Endodermal cell (in vitro differentiated cells): ENCODE results near the gene RBM4B. TPM values are rescaled to one million over a fixed set of nuclear protein-coding genes. Genes with fewer than 3 reads are reported as not detected.

Experiments
- DNase-seq: peaks from one replicate; pipeline ENCODE4 v3.0.0-alpha.2; 2017
- H3K27ac ChIP-seq: 2 replicates; pipeline ENCODE4 v1.5.1; 2013; ENCODE audit warnings: mild to moderate bottlenecking, low read depth, low read length, moderate library complexity
- H3K27me3 ChIP-seq: 2 replicates; pipeline ENCODE4 v1.6.1; 2013; ENCODE audit warnings: mild to moderate bottlenecking, low read length, moderate library complexity; ENCODE audit not compliant: insufficient read depth, control insufficient read depth, poor library complexity, severe bottlenecking
- H3K36me3 ChIP-seq: 2 replicates; pipeline ENCODE4 v1.7.0; 2013; ENCODE audit warnings: mild to moderate bottlenecking, low read length, moderate library complexity; ENCODE audit not compliant: control insufficient read depth, insufficient read depth
- H3K4me1 ChIP-seq: one replicate; pipeline ENCODE4 v1.7.0; 2013; ENCODE audit warnings: low read length; ENCODE audit not compliant: control insufficient read depth, insufficient read depth
- H3K4me3 ChIP-seq: 2 replicates; pipeline ENCODE4 v1.5.1; 2013; ENCODE audit warnings: mild to moderate bottlenecking, low read length, moderate library complexity
- H3K9ac ChIP-seq: 2 replicates; pipeline ENCODE4 v1.6.1; 2013; ENCODE audit warnings: mild to moderate bottlenecking, low read length, moderate library complexity; ENCODE audit not compliant: poor library complexity, severe bottlenecking; ENCODE audit errors: extremely low read depth
- H3K9me3 ChIP-seq: 2 replicates; pipeline ENCODE4 v1.6.1; 2013; ENCODE audit warnings: mild to moderate bottlenecking, low read length, moderate library complexity; ENCODE audit not compliant: control insufficient read depth
- H3K27ac Mint-ChIP-seq: 2 replicates; pipeline ENCODE4 v1.8.0; 2020; ENCODE audit warnings: mixed read lengths
- H3K27me3 Mint-ChIP-seq: 2 replicates; pipeline ENCODE4 v1.8.0; 2021; ENCODE audit warnings: mild to moderate bottlenecking, mixed read lengths; ENCODE audit not compliant: insufficient read depth
- H3K36me3 Mint-ChIP-seq: 2 replicates; pipeline ENCODE4 v1.8.0; 2020; ENCODE audit warnings: low read depth, mixed read lengths
- H3K4me1 Mint-ChIP-seq: 2 replicates; pipeline ENCODE4 v1.8.0; 2020; ENCODE audit warnings: mixed read lengths
- H3K4me3 Mint-ChIP-seq: 2 replicates; pipeline ENCODE4 v1.8.0; 2020; ENCODE audit warnings: mild to moderate bottlenecking, moderate library complexity, mixed read lengths
- H3K9me3 Mint-ChIP-seq: 2 replicates; pipeline ENCODE4 v1.8.0; 2020; ENCODE audit warnings: mild to moderate bottlenecking, mixed read lengths
- WGBS, 2 experiments: methylation state at CpG; one replicate each; pipeline versions ENCODE4 v1.1.5 to v1.1.7; 2013; ENCODE audit warnings: missing lambda C conversion rate in 2 of 2, mixed read lengths in 1 of 2; ENCODE audit not compliant: insufficient coverage in 1 of 2, insufficient read length in 1 of 2; 5-methylcytosine and 5-hydroxymethylcytosine counted together
- total RNA-seq, 2 donors: library from RNA; stranded (reverse); fragmentation: NEBNext Ultra II Directional in 1 of 2; extraction: Animal tissue kit (Norgen Biotek cat#: 25700) in 1 of 2; gene quantifications; 2 replicates in 1 of 2; 3 replicates in 1 of 2; pipeline ENCODE4 v1.2.1, GENCODE V29; 2021
- TF ChIP-seq, protein P1 (sequence below): fragments of 200-600 bp; sonication (generic); conservative IDR thresholded peaks from 2 replicates; pipeline ENCODE4 v1.5.0; 2021; ENCODE audit warnings: antibody characterized with exemption, mild to moderate bottlenecking

RBM4B gene
- total RNA-seq, 2 donors from 2014 or later, result 23.3 to 28.5 TPM

DNA sequence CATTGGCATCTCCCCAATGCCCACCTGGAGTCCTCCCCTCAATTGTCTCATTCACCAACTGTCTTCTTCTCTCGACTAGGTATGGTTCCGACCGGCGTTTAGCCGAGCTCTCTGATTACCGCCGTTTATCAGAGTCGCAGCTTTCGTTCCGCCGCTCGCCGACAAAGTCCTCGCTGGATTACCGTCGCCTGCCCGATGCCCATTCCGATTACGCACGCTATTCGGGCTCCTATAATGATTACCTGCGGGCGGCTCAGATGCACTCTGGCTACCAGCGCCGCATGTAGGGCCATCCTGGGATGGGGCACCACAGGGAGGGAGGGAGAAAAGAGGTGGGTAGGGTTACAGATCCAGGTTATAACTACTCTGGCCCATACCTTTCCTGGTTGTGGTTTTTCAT lies 51.3 kb downstream of the RBM4B start:
- H3K4me1 ChIP-seq, result peaks cover 6% of the 10 kb centered on the region
- DNase-seq, result no peak
- no peak overlapping the region for H3K9ac ChIP-seq
- no peak overlapping the region for H3K4me3 ChIP-seq
- Mint-ChIP-seq H3K36me3 (peaks cover 76% of the 10 kb centered on the region), H3K4me3 (no peak overlapping the region), H3K9me3 (no peaks in the 10 kb centered on the region), H3K27ac (no peak overlapping the region), H3K27me3 (no peaks in the 10 kb centered on the region), H3K4me1 (peaks cover 12% of the 10 kb centered on the region)
- TF ChIP-seq, protein P1, sequence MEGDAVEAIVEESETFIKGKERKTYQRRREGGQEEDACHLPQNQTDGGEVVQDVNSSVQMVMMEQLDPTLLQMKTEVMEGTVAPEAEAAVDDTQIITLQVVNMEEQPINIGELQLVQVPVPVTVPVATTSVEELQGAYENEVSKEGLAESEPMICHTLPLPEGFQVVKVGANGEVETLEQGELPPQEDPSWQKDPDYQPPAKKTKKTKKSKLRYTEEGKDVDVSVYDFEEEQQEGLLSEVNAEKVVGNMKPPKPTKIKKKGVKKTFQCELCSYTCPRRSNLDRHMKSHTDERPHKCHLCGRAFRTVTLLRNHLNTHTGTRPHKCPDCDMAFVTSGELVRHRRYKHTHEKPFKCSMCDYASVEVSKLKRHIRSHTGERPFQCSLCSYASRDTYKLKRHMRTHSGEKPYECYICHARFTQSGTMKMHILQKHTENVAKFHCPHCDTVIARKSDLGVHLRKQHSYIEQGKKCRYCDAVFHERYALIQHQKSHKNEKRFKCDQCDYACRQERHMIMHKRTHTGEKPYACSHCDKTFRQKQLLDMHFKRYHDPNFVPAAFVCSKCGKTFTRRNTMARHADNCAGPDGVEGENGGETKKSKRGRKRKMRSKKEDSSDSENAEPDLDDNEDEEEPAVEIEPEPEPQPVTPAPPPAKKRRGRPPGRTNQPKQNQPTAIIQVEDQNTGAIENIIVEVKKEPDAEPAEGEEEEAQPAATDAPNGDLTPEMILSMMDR, result no peak
- no peaks in the 10 kb centered on the region for H3K9me3 ChIP-seq
- 97 to 98% methylated on average over 25 of the region's 25 CpGs for WGBS, 2 experiments
- H3K27ac ChIP-seq, result no peak overlapping the region
- peaks cover 94% of the 10 kb centered on the region for H3K36me3 ChIP-seq
- H3K27me3 ChIP-seq, result no peaks in the 10 kb centered on the region

DNA sequence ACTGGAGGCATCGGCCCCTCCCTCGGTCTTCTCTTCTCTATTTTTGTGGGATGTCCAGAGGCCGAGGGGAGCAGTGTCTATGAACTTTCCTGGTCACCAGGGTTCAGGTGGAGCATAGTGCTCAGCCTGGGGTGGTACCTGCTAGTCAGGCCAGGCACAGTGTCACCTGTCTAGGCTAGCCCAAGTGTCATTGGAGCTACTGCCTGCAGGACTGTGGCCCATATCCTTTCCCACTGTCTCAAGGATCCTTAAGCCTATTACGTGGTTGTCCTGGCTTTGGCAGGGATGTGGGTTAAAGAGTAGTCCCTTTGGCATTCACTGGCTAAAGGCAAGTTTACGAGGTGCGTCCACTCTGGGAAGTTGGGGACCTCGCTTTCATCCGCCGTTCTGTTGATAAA lies 51.9 kb downstream of the RBM4B start:
- TF ChIP-seq, protein P1, result no peak
- Histone ChIP-seq H3K27me3 (no peaks in the 10 kb centered on the region), H3K36me3 (peaks cover 94% of the 10 kb centered on the region), H3K4me3 (no peak overlapping the region), H3K27ac (no peak overlapping the region), H3K4me1 (peaks cover 6% of the 10 kb centered on the region), H3K9me3 (no peaks in the 10 kb centered on the region), H3K9ac (no peak overlapping the region)
- no peak for DNase-seq
- H3K4me1 Mint-ChIP-seq, result peaks cover 15% of the 10 kb centered on the region
- peaks cover 78% of the 10 kb centered on the region for H3K36me3 Mint-ChIP-seq
- no peak overlapping the region for H3K4me3 Mint-ChIP-seq
- no peaks in the 10 kb centered on the region for H3K9me3 Mint-ChIP-seq
- H3K27me3 Mint-ChIP-seq, result no peaks in the 10 kb centered on the region
- H3K27ac Mint-ChIP-seq, result no peak overlapping the region
- WGBS, 2 experiments, result 96 to 98% methylated on average over 6 to 9 of the region's 9 CpGs

DNA sequence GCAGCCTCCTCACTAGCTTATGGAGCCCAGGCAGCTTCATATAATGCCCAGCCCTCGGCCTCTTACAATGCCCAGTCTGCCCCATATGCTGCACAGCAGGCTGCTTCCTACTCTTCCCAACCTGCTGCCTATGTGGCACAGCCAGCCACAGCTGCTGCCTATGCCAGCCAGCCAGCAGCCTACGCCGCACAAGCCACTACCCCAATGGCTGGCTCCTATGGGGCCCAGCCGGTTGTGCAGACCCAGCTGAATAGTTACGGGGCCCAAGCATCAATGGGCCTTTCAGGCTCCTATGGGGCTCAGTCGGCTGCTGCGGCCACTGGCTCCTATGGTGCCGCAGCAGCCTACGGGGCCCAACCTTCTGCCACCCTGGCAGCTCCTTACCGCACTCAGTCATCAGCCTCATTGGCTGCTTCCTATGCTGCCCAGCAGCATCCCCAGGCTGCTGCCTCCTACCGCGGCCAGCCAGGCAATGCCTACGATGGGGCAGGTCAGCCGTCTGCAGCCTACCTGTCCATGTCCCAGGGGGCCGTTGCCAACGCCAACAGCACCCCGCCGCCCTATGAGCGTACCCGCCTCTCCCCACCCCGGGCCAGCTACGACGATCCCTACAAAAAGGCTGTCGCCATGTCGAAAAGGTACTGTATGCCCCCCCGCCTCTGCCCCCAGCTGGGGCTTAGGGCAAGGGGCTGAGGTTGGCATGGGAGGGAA lies 52.5 kb downstream of the RBM4B start:
- peaks cover 88% of the 10 kb centered on the region for H3K36me3 ChIP-seq
- H3K27me3 ChIP-seq, result no peaks in the 10 kb centered on the region
- 93 to 97% methylated on average over 23 to 26 of the region's 26 CpGs for WGBS, 2 experiments
- H3K4me3 ChIP-seq, result no peak overlapping the region
- H3K4me1 ChIP-seq, result peaks cover 6% of the 10 kb centered on the region
- Mint-ChIP-seq H3K4me1 (peaks cover 15% of the 10 kb centered on the region), H3K36me3 (peaks cover 74% of the 10 kb centered on the region), H3K4me3 (no peak overlapping the region), H3K9me3 (no peaks in the 10 kb centered on the region), H3K27ac (no peak overlapping the region), H3K27me3 (no peaks in the 10 kb centered on the region)
- no peak for DNase-seq
- no peaks in the 10 kb centered on the region for H3K9me3 ChIP-seq
- no peak overlapping the region for H3K9ac ChIP-seq
- TF ChIP-seq, protein P1, result no peak
- no peak overlapping the region for H3K27ac ChIP-seq
